A673 (cell line): ENCODE data around the gene MTAP.

ENCODE experiments used
- EZH2 ChIP-seq: fragments of 200-600 bp; sonication (generic); IDR thresholded peaks from 2 replicates; pipeline ENCODE4 v1.6.1; 2017; ENCODE audit warnings: borderline replicate concordance, low read depth, mild to moderate bottlenecking, mixed read lengths, antibody characterized with exemption, low read length; ENCODE audit not compliant: poor library complexity, severe bottlenecking
- TF ChIP-seq, protein P1 (sequence below): fragments of 300-800, 200-600 bp; sonication (generic); conservative IDR thresholded peaks from 2 replicates; pipeline ENCODE4 v1.5.1; 2017; ENCODE audit warnings: low read depth, mild to moderate bottlenecking, antibody characterized with exemption, low read length, moderate library complexity, mixed read lengths

GRCh38 chr9:21777701-21778100 lies 24.7 kb upstream of the MTAP start:
- TF ChIP-seq, protein P1, sequence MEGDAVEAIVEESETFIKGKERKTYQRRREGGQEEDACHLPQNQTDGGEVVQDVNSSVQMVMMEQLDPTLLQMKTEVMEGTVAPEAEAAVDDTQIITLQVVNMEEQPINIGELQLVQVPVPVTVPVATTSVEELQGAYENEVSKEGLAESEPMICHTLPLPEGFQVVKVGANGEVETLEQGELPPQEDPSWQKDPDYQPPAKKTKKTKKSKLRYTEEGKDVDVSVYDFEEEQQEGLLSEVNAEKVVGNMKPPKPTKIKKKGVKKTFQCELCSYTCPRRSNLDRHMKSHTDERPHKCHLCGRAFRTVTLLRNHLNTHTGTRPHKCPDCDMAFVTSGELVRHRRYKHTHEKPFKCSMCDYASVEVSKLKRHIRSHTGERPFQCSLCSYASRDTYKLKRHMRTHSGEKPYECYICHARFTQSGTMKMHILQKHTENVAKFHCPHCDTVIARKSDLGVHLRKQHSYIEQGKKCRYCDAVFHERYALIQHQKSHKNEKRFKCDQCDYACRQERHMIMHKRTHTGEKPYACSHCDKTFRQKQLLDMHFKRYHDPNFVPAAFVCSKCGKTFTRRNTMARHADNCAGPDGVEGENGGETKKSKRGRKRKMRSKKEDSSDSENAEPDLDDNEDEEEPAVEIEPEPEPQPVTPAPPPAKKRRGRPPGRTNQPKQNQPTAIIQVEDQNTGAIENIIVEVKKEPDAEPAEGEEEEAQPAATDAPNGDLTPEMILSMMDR, result no peak
- TF ChIP-seq EZH2, result no peak
